VCaP (cell line): ENCODE results near the gene ST7.

Source experiments
- H3K27ac ChIP-seq: fragments of 450-650 bp; 2 replicates; pipeline ENCODE4 v1.5.1; 2017
- TF ChIP-seq, protein P1 (sequence below): fragments of 450-650 bp; conservative IDR thresholded peaks from 2 replicates; pipeline ENCODE4 v1.5.1; 2017; ENCODE audit warnings: mild to moderate bottlenecking, moderate library complexity

Gene ST7

GRCh38 chr7:117274951-117275350 lies 321.6 kb downstream of the ST7 start:
- TF ChIP-seq, protein P1, sequence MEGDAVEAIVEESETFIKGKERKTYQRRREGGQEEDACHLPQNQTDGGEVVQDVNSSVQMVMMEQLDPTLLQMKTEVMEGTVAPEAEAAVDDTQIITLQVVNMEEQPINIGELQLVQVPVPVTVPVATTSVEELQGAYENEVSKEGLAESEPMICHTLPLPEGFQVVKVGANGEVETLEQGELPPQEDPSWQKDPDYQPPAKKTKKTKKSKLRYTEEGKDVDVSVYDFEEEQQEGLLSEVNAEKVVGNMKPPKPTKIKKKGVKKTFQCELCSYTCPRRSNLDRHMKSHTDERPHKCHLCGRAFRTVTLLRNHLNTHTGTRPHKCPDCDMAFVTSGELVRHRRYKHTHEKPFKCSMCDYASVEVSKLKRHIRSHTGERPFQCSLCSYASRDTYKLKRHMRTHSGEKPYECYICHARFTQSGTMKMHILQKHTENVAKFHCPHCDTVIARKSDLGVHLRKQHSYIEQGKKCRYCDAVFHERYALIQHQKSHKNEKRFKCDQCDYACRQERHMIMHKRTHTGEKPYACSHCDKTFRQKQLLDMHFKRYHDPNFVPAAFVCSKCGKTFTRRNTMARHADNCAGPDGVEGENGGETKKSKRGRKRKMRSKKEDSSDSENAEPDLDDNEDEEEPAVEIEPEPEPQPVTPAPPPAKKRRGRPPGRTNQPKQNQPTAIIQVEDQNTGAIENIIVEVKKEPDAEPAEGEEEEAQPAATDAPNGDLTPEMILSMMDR = no peak
- H3K27ac ChIP-seq = no peak overlapping the region

- TF ChIP-seq, protein P1 = no peak
- no peak overlapping the region for H3K27ac ChIP-seq
These were observed 324.3 kb downstream of the ST7 start for GRCh38 chr7:117277576-117277975.

GRCh38 chr7:117278040-117278439 lies 324.7 kb downstream of the ST7 start:
- H3K27ac ChIP-seq = no peak overlapping the region
- TF ChIP-seq, protein P1 = no peak

DNA sequence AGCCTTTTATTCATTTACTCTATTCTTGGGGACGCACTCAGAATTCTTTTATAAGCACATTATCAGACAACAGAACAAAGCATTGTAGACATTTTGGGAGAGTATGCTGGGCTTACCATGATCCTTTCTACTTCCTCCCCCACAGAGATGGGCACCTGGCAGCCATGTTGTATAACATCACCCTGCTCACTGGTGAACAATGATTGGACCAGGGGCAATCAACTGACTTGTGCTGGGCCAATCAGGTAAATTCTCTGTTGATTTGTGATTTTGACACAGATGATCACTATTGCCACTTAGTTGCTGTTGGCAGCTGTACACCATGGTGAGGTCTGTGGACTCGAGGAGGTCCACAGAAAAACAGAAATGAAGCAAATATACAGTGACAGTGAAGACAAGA lies 325.9 kb downstream of the ST7 start:
- TF ChIP-seq, protein P1 = no peak
- H3K27ac ChIP-seq = no peak overlapping the region; the same call in 1 of the 2 replicates
